Measurements from ENCODE around the gene USP17L19.
"Not testable (repeated sequence)": the region's sequence is repeated elsewhere in the genome, so short reads cannot be mapped to it uniquely, and the experiment has no call there.

USP17L19 gene

GRCh38 chr4:9253078-9253477 is at the start of gene USP17L19:
Gene USP17L19, plus strand, starts transcription at chr4:9253378. Its CDS starts 0 bp downstream, at chr4:9253378.
- not testable (repeated sequence) for H3K4me3 ChIP-seq (ENCODE audit: low read length); DNase-seq (ENCODE audit: low read depth)

- not testable (repeated sequence) for DNase-seq (ENCODE audit: low read depth); H3K4me3 ChIP-seq (ENCODE audit: low read length)
These were observed 42.8 kb upstream of the USP17L19 start, which contains the start of gene USP17L10 for GRCh38 chr4:9210357-9210756. Gene USP17L10, plus strand, starts transcription at chr4:9210657. Its CDS starts 0 bp downstream, at chr4:9210657.

GRCh38 chr4:9214701-9215100 is 38.5 kb upstream of the USP17L19 start:
- not testable (repeated sequence) for DNase-seq (ENCODE audit: low read depth)

GRCh38 chr4:9215105-9215504 is 38.1 kb upstream of the USP17L19 start, which contains the start of gene USP17L11:
Gene USP17L11, plus strand, starts transcription at chr4:9215405. Its CDS starts 0 bp downstream, at chr4:9215405.
- not testable (repeated sequence) for DNase-seq (ENCODE audit: low read depth); H3K4me3 ChIP-seq (ENCODE audit: low read length)

More at GRCh38 chr4:9214701-9215100, 38.5 kb upstream of the USP17L19 start:
- not testable (repeated sequence) for H3K4me3 ChIP-seq (ENCODE audit: low read length)

GRCh38 chr4:9219852-9220251 is 33.3 kb upstream of the USP17L19 start, which contains the start of gene USP17L12:
Gene USP17L12, plus strand, starts transcription at chr4:9220152. Its CDS starts 0 bp downstream, at chr4:9220152.
- H3K4me3 ChIP-seq (ENCODE audit: low read length); DNase-seq (ENCODE audit: low read depth): not testable (repeated sequence)

- H3K4me3 ChIP-seq (ENCODE audit: low read length); DNase-seq (ENCODE audit: low read depth): not testable (repeated sequence)
These were observed 28.6 kb upstream of the USP17L19 start, which contains the start of gene USP17L13 for GRCh38 chr4:9224596-9224995. Gene USP17L13, plus strand, starts transcription at chr4:9224896. Its CDS starts 0 bp downstream, at chr4:9224896.

GRCh38 chr4:9230249-9230648 is 22.9 kb upstream of the USP17L19 start:
- DNase-seq (ENCODE audit: low read depth); H3K4me3 ChIP-seq (ENCODE audit: low read length): not testable (repeated sequence)

- H3K4me3 ChIP-seq (ENCODE audit: low read length); DNase-seq (ENCODE audit: low read depth): not testable (repeated sequence)
These were observed 19.1 kb upstream of the USP17L19 start, which contains the start of gene USP17L15 for GRCh38 chr4:9234085-9234484. Gene USP17L15, plus strand, starts transcription at chr4:9234385. Its CDS starts 0 bp downstream, at chr4:9234385.

GRCh38 chr4:9238461-9238860 is 14.7 kb upstream of the USP17L19 start:
- H3K4me3 ChIP-seq (ENCODE audit: low read length): not testable (repeated sequence)
- peak; percentile 1 for DNase-seq (ENCODE audit: low read depth)

- not testable (repeated sequence) for H3K4me3 ChIP-seq (ENCODE audit: low read length); DNase-seq (ENCODE audit: low read depth)
These were observed 9.6 kb upstream of the USP17L19 start, which contains the start of gene USP17L17 for GRCh38 chr4:9243579-9243978. Gene USP17L17, plus strand, starts transcription at chr4:9243879. Its CDS starts 0 bp downstream, at chr4:9243879.

- H3K4me3 ChIP-seq (ENCODE audit: low read length); DNase-seq (ENCODE audit: low read depth): not testable (repeated sequence)
These were observed 5.1 kb upstream of the USP17L19 start, which contains the start of gene USP17L18 for GRCh38 chr4:9247953-9248680. Gene USP17L18, plus strand, starts transcription at chr4:9248630. Its CDS starts 0 bp downstream, at chr4:9248630.

- not testable (repeated sequence) for DNase-seq (ENCODE audit: low read depth); H3K4me3 ChIP-seq (ENCODE audit: low read length)
These were observed 4.6 kb downstream of the USP17L19 start, which contains the start of gene USP17L20 for GRCh38 chr4:9257824-9258223. Gene USP17L20, plus strand, starts transcription at chr4:9258124. Its CDS starts 0 bp downstream, at chr4:9258124.

GRCh38 chr4:9262572-9262971 is 9.4 kb downstream of the USP17L19 start, which contains the start of gene USP17L21:
Gene USP17L21, plus strand, starts transcription at chr4:9262872. Its CDS starts 0 bp downstream, at chr4:9262872.
- DNase-seq (ENCODE audit: low read depth): not testable (repeated sequence)

GRCh38 chr4:9267319-9267718 is 14.1 kb downstream of the USP17L19 start, which contains the start of gene USP17L22:
Gene USP17L22, plus strand, starts transcription at chr4:9267619. Its CDS starts 0 bp downstream, at chr4:9267619.
- not testable (repeated sequence) for H3K4me3 ChIP-seq (ENCODE audit: low read length); DNase-seq (ENCODE audit: low read depth)

More at GRCh38 chr4:9262572-9262971, 9.4 kb downstream of the USP17L19 start, which contains the start of gene USP17L21:
- H3K4me3 ChIP-seq (ENCODE audit: low read length): not testable (repeated sequence)

GRCh38 chr4:9271719-9272118 is 18.5 kb downstream of the USP17L19 start:
- DNase-seq (ENCODE audit: low read depth); H3K4me3 ChIP-seq (ENCODE audit: low read length): not testable (repeated sequence)
